Measurements from ENCODE around the gene SFPQ.
"Not testable (repeated sequence)": the region's sequence is repeated elsewhere in the genome, so short reads cannot be mapped to it uniquely, and the experiment has no call there.

SFPQ gene

DNA sequence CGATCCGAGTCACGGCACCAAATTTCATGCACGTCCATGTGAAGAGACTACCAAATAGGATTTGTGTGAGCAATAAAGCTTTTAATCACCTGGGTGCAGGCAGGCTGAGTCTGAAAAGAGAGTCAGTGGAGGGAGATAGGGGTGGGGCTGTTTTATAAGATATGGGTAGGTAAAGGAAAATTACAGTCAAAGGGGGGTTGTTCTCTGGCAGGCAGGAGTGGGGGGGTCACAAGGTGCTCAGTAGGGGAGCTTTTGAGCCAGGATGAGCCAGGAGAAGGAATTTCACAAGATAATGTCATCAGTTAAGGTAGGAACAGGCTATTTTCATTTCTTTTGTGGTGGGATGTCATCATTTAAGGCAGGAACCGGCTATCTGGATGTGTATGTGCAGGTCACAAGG lies 55.4 kb downstream of the SFPQ start:
- DNase-seq = not testable (repeated sequence)

DNA sequence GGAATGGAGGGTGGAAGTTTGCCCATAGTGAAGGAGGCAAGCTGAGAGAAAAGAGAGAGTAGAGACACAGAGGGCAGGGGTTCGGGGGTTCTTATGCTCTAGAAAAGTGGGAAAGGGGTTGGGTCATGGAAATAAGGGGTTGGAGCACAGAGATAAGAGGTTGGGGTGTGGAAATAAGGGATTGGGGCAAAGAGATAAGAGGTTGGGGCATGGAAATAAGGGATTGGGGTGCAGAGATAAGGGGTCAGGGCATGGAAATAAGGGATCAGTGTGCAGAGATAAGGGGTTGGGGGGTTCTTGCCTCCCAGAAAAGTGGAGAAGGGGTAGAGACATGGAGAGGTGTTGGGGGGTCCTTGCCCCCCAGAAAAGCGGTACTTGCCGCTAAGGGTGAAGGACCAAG lies 56.2 kb downstream of the SFPQ start:
- DNase-seq = no peak
